HCEC 1CT (cell line): ENCODE results near the gene CARMIL1.
"Not testable (repeated sequence)": the region's sequence is repeated elsewhere in the genome, so short reads cannot be mapped to it uniquely, and the experiment has no call there.

Source experiments
- DNase-seq: peaks from one replicate; pipeline ENCODE4 v3.0.0-alpha.2; 2017

The CARMIL1 gene

GRCh38 chr6:25278261-25278913, 787 bp upstream of the CARMIL1 start:
- DNase-seq, result no peak

DNA sequence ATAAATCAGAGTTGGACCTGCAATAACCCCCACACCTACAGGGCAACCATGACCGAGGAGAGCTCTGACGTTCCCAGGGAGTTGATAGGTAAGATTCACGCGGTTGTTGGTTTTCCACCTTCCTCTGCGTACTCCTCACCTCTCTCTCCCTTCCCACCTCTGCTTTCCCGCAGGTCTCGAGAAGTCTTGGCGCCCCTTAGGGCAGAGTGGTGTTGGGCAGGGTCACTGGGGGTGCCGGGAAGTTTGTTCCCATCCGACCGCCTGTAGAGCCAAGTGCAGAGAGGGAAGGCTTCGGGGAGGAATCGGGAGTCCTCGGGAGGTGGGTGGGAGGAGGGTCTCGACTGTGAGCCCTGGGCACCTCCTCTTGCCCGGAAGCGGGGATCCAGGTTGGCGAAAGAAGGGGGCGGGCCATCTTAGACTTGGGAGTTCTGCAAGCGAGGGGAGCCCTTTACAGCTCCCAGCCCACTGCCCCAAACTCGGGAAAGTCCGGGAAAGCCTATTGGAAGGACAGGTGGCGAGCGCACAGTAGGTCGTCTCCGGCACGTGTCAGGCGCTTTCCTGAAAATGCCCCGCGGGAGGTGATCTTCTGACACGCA, 672 bp downstream of the CARMIL1 start:
- DNase-seq, result no peak

DNA sequence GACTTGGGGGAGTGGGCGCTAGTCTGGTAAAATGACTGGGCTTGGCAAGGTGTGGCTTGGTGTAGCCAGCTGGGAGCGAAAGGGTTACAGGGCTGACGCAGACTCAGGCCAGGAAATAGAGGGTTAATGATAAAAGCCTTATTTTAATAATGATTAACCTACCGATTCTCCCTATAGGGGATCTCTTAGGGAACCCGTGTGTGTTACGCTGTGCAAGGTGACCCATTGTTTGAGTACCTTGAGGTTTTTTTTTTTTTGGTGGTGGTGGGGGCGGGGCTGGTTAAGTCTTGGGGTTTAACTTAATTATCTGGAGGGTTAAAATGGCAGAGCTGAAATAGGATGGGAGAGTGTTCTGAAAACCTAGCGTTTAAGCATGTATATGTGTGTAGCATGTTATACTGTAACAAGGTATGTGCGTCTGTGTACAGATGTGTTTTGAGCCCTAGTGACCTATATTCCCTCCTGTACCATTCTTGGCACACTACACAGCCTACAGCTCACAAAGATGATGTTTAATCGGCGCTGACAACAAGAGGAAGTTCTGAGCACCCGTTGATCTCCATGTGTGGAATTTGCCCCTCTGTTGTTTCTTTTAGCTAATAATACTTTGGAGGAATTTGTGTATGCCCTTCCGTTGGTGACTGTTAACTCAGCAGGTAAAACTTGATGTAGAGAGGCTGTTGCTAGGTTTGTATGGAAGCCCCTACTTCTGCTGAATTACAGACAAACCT, 1.3 kb downstream of the CARMIL1 start:
- no peak for DNase-seq

DNA sequence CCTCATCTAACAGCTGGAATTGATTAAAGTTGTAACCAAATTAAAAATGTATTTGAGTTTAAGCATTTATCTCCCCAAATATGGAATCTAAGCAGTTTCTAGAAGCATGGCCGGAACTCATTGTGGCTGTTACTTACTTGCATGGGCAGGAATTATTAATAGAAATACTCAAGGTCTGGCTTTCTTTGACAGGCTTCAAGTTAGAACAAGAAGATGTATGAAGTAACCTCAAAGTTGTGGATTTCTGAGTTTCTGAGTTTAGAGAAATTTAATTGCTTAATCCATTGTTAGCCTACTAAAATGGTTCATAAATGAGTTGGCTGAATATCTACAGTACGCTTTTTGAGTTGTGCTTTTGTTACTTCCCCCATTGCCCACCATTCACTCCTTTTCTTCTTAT, 7.7 kb downstream of the CARMIL1 start:
- no peak for DNase-seq

- DNase-seq, result no peak
These were observed 8.8 kb downstream of the CARMIL1 start for GRCh38 chr6:25287941-25288340.

DNA sequence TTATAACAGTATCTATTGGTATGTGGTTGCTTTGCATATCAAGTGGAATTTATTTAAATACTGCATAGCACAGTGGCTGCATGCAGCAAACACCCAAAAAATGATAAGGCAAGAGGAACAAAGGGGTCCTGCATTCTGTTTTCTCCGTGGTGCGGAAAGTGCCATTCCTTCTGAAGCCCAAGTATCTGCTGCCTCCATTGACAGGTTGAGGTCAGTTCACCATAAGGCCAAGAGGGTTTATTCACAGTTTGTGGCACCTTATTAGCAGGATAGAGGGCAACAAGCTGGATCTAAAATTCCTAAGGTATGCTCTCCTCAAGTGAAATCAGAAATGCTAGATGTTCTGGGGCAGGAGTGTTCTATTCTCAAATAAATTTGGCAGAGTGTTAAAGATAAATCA, 9.3 kb downstream of the CARMIL1 start:
- DNase-seq, result no peak

- no peak for DNase-seq
These were observed 11.3 kb downstream of the CARMIL1 start for GRCh38 chr6:25290306-25291060.

GRCh38 chr6:25292384-25292783, 13.2 kb downstream of the CARMIL1 start:
- no peak for DNase-seq

DNA sequence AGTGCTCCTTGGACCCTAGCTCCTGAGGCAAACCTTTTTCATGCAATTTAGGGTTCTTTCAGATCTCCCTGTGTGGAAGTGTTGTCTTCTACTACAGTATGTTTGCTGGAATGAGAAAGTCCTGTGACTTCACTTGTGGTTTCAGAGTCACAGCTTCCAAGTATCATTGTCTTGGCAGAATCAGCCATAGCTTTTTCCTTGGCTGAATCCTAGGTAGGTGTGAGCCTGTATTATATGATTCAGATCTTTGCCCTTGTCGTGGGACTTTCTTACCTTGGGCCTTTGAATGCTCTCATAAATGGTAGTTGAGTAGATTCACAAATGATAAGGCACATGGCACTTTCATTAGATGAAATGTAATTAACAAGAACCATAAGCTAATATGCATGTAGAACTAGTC, 16.5 kb downstream of the CARMIL1 start:
- no peak for DNase-seq

DNA sequence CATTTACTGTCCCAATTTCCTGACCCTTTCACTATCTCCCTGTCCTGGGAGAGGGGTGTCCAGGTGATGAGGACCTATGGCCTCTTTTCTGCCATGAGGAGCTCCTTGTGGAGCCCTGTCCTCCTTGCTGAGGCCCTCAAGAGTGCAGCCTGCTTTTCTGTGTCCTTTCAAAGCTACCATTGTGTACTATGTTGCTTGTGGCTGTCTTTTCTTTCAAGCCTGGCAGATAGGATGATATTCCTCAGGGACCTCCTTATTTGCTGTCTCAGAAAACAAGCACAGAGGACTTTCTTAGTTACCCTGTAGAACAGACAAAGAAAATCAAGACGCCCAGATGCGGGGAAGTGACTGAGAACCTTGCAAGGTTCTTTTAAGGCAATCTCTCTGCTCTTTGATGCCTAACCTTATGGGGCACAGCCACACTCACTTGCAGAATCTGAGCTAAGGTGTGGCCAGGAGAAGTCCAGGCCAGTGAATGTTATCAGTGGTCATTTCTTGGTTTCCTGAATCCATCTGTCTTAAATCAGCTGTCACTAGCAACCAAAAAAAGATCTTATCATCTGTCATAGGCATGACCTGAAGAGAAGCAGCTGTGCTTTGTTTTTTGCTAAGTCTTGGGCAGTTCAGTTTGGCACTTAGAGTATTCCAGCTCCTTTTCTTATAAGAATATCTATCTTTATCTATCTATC, 17.2 kb downstream of the CARMIL1 start:
- no peak for DNase-seq

DNA sequence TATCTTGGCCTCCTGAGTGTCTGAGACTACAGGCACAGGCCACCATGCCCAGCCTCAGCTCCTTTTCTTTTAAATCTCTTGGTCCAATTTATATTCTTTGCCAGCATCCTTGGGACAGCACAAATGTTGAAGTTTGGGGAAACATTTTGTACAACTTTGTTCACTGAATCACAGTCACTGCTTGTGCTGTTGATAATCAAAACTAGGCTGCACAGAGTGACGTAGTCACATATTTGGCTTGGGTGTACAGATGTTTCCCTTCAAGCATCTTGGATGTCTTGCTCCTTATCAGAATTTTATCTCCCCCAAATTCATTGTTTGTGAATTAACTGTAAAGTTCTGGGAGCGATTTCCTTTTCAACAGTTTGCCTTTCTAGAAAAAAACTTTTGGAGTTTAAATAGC, 17.9 kb downstream of the CARMIL1 start:
- peak; percentile 60 for DNase-seq

DNA sequence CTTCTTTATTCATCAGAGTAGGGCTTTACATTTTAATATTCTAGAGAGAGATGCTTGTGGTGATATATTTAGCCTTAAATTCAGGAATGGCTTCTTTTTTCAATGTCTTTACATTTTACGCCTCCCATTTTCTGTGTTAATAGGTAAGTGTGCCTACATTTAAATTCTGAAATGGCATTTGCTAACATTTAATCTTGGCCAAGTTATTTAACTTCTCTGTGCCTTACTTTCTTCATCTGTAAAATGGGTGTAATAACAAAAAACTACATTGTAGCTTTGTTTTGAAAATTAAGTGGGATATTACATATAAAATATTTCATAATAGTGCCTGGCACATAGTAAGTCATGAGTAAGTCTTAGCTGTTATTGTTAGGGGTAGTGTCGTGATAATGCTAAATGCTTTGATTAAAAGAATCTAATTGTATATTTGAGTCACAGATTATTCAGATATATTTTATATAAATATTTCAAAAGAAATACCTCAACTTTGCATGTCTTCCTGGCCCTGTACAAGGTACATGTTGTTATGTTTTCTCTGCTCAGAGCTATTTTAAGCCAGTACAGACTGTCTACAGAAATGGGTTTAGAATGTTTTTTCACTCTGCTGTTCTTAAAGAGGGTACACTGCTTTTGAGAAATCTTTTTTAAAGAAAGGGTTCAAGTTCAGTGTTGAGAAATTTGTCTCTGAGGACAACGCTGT, 18.8 kb downstream of the CARMIL1 start:
- peak; percentile 54 for DNase-seq

DNA sequence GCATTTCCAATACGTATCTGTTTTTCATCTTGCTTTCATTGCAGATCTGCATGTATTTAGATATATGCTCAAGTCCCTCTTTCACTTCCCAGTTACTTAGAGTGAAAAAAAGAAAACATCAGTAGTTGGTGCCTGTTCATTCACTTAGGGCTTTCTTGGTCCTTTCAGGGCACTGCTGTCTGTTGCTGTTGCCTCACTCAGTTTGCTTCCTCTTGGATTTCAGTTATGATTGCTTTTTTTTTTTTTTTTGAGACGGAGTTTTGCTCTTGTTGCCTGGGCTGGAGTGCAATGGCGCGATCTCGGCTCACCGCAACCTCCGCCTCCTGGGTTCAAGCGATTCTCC, 19.3 kb downstream of the CARMIL1 start:
- DNase-seq, result not testable (repeated sequence)

DNA sequence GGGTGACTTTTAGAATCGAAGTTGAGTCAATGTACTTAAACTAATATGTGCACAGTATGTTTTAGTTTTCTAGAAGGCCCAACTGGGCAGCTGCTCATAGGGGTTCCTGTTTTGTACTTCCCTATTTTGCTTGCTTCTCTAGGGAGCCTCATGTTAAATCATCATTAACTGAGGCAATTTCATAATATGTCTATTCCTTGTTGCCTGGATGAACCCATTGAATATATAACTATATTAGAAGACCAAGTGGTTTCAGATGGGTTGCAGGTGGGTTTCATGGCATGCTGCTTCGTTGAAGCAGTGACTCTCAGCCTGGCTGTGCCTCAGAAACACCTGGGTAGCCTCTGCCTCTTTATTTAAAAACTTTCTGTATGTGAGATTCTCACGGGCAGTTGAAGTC, 22.2 kb downstream of the CARMIL1 start:
- no peak for DNase-seq

DNA sequence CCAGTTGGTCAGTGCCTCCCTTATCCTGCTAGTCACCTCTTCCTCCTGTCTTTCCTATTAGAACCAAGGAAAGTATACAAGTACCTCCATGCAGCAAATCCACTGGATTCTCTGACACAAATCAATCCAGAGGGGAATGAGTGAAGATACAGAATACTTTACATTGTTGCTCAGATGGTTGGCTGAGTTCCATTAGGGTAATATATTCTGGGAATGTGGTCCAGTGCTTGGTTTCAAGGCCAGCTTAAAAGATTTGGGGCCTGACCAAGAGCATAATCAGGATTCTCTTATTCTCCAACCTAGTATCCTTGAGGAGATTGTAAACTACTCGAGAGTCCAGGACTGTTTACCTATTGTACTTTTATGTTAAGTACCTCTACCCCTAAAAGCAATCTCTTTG, 23.0 kb downstream of the CARMIL1 start:
- DNase-seq, result no peak

DNA sequence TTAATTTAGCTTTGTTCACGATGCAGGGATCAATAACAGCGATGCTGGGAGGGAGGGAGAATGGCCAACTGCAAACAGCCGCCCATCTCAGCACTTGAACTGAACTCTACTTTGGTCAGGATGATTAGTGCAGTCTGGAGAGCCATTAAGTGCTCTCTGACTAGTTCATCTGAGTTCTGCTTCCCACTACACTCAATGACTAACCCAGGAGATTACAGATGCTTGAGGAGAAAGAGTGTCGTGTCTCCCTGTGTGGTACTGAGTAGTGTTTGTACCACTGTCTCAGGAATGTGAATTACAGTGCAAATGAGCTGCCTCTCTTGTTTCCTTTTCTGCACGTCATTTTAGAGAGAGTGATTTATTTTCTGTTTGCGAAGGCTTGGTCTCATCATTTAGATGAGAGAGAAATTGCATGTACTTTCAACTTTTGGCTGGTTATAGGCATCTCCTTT, 23.5 kb downstream of the CARMIL1 start:
- peak; percentile 95 for DNase-seq

DNA sequence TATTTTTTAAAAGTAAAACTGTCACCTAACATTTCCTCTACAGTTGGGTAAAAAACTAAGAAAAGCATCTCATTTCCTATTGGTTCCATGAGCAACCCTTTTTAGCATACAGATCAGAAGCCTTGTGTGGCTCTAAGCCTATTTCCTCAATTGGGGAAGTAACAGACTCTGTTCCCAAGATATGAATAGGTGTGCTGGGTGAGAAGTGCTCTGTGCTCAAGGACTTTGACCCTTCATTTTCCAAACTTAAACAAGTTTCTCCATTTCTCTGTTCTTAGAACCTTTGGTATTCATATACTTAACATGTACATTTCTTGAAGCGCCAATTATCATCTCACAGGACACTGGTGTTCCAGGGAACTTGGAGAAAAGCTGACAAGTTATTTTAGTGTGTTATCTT, 24.1 kb downstream of the CARMIL1 start:
- no peak for DNase-seq

- DNase-seq, result no peak
These were observed 27.2 kb downstream of the CARMIL1 start for GRCh38 chr6:25306379-25306778.

DNA sequence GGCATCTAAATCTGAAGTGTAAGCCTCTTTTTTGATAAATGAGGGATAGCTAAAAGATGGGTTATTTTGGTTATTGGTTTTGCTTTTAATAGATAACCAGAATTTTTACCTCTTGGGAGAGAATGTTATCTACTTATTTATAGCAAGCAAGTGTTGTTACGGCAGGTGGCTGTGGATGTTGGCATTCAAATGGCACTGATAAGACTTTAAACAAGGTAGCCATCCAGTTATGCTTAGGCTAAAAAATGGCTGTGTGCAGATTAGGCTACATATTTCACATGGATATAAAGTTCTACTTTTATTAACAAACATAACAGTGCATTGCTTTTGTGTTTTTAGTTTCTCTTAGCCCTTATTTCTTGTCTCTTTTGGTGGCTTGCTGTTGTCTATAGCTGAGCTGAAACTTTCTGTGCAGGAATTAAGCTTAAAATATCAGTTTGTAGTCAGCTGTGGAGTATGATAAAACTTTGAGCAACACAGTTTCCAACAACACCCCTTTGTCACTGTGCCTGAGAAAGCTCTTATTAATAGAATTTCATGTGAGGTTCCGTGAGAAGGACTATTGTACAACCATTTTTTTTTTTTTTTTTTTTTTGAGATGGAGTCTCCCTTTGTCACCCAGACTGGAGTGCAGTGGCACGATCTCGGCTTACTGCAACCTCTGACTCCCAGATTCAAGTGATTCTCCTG, 28.8 kb downstream of the CARMIL1 start:
- DNase-seq, result no peak

DNA sequence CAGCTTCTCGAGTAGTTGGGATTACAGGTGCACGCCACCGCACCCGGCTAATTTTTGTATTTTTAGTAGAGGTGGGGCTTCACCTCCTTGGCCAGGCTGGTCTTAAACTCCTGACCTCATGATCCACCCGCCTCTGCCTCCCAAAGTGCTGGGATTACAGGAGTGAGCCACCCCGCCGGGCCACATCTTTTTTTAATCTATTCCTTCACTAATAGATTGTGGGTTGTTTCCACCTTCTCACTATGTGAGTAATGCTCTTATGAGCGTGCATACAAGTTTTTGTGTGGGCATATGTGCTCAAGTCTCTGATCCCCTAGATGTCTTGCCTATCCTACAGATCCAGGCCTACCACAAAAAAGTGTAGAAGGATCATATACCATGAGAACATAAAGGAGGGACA, 30.7 kb downstream of the CARMIL1 start:
- no peak for DNase-seq

GRCh38 chr6:25311331-25311840, 32.2 kb downstream of the CARMIL1 start:
- peak; percentile 84 for DNase-seq
